Gastrocnemius medialis (tissue), 4 donors: ENCODE data around the gene CKMT2.

ENCODE experiments used
- CTCF ChIP-seq, 5 experiments: fragments of 450-650 bp in 3 of 5; fragments of 200-600 bp in 2 of 5; sonication (generic) in 2 of 5; IDR thresholded peaks in 4 of 5; conservative IDR thresholded peaks in 1 of 5; 1 replicate in 4 of 5; 2 replicates in 1 of 5; pipeline ENCODE4 v1.5.1; 2016 to 2019; ENCODE audit warnings: antibody characterized with exemption in 5 of 5, mild to moderate bottlenecking in 3 of 5, moderate library complexity in 3 of 5
- POLR2A ChIP-seq, 2 donors: fragments of 450-650 bp; IDR thresholded peaks; one replicate each; pipeline ENCODE4 v1.6.1; 2017; ENCODE audit warnings: antibody characterized with exemption in 2 of 2, mild to moderate bottlenecking in 2 of 2, moderate library complexity in 2 of 2

GRCh38 chr5:81249240-81249639, 16.1 kb downstream of the CKMT2 start:
- TF ChIP-seq CTCF (IDR thresholded peaks at IDR 0.05 in 4 of 5, conservative IDR thresholded peaks at IDR 0.05 in 1 of 5): no peak
- TF ChIP-seq POLR2A (IDR thresholded peaks at IDR 0.05): no peak
